SK-N-SH (cell line): ENCODE results near the gene PXT1. TPM values are rescaled to one million over a fixed set of nuclear protein-coding genes. Genes with fewer than 3 reads are reported as not detected.

ENCODE experiments used
- CTCF ChIA-PET: fragments of 300-600, 350-600 bp; formaldehyde crosslinking; extraction: SDS; loops from one replicate; lab custom pipeline; 2021; lab: Yijun Ruan, JAX
- POLR2A ChIA-PET: fragments of 350-600 bp; sonication (Branson Sonifier 250); formaldehyde crosslinking; extraction: SDS; loops from one replicate; lab custom pipeline; 2020; ENCODE audit warnings: antibody characterized with exemption, inconsistent platforms; lab: Yijun Ruan, JAX
- DNase-seq: peaks from one replicate; pipeline ENCODE4 v3.0.0; 2012
- H2AFZ ChIP-seq: fragments of 200-600 bp; sonication (generic); 2 replicates; pipeline ENCODE4 v1.8.1; 2016; ENCODE audit warnings: antibody characterized with exemption, mild to moderate bottlenecking, low read depth
- H3F3A ChIP-seq: fragments of 200-600 bp; sonication (generic); replicated peaks from 2 replicates; pipeline ENCODE3; 2016; ENCODE audit warnings: antibody characterized with exemption, mild to moderate bottlenecking; ENCODE audit not compliant: insufficient read depth
- H3K27ac ChIP-seq, 2 experiments: fragments of 200-500 bp in 1 of 2; fragments of 200-600 bp in 1 of 2; sonication (Bioruptor generic) in 1 of 2; sonication (generic), shearing (Covaris generic) in 1 of 2; 2 replicates each; pipeline versions ENCODE4 v1.5.1 to v1.6.1; 2014 to 2016; ENCODE audit warnings: low read depth in 2 of 2, inconsistent platforms in 1 of 2, low read length in 1 of 2, mild to moderate bottlenecking in 1 of 2, mixed read lengths in 1 of 2
- H3K27me3 ChIP-seq: fragments of 200-600 bp; sonication (generic), shearing (Covaris generic); 2 replicates; pipeline ENCODE4 v1.6.1; 2016; ENCODE audit warnings: mixed run types; ENCODE audit not compliant: insufficient read depth
- H3K36me3 ChIP-seq, 2 experiments: fragments of 200-500 bp in 1 of 2; fragments of 200-600 bp in 1 of 2; sonication (Bioruptor generic) in 1 of 2; sonication (generic) in 1 of 2; replicated peaks in 1 of 2; 2 replicates each; pipeline versions ENCODE3 to v1.5.1; 2014 to 2016; ENCODE audit warnings: low read length in 1 of 2, mild to moderate bottlenecking in 1 of 2; ENCODE audit not compliant: insufficient read depth in 2 of 2, control insufficient read depth in 1 of 2
- H3K4me1 ChIP-seq, 2 experiments: fragments of 200-500 bp in 1 of 2; fragments of 200-600 bp in 1 of 2; sonication (Bioruptor generic) in 1 of 2; sonication (generic), shearing (Covaris generic) in 1 of 2; 2 replicates each; pipeline versions ENCODE4 v1.5.1 to v1.6.1; 2014 to 2016; ENCODE audit warnings: low read depth in 1 of 2, low read length in 1 of 2, mixed run types in 1 of 2; ENCODE audit not compliant: insufficient read depth in 2 of 2, control insufficient read depth in 1 of 2
- H3K4me2 ChIP-seq: fragments of 200-600 bp; sonication (generic), shearing (Covaris generic); 2 replicates; pipeline ENCODE4 v1.6.1; 2017; ENCODE audit warnings: mixed run types
- H3K4me3 ChIP-seq, 2 experiments: fragments of 200-500 bp in 1 of 2; fragments of 200-600 bp in 1 of 2; sonication (Bioruptor generic) in 1 of 2; sonication (generic), shearing (Covaris generic) in 1 of 2; 2 replicates each; pipeline versions ENCODE4 v1.5.1 to v1.8.1; 2014 to 2016; ENCODE audit warnings: low read depth in 2 of 2, inconsistent platforms in 1 of 2, low read length in 1 of 2, mild to moderate bottlenecking in 1 of 2, mixed read lengths in 1 of 2, moderate library complexity in 1 of 2
- H3K79me2 ChIP-seq: fragments of 200-600 bp; sonication (generic); 2 replicates; pipeline ENCODE4 v1.8.1; 2017; ENCODE audit warnings: mild to moderate bottlenecking; ENCODE audit not compliant: insufficient read depth
- H3K9ac ChIP-seq: fragments of 200-600 bp; sonication (generic); 2 replicates; pipeline ENCODE4 v1.6.1; 2017; ENCODE audit warnings: mixed run types
- H3K9me2 ChIP-seq: fragments of 200-600 bp; sonication (generic); 2 replicates; pipeline ENCODE4 v1.6.1; 2017; ENCODE audit warnings: mixed run types
- H3K9me3 ChIP-seq: fragments of 200-600 bp; sonication (generic); 2 replicates; pipeline ENCODE4 v1.6.1; 2017; ENCODE audit warnings: mixed run types, mild to moderate bottlenecking, moderate library complexity
- H4K20me1 ChIP-seq: fragments of 200-600 bp; sonication (generic); 2 replicates; pipeline ENCODE4 v1.6.1; 2017; ENCODE audit warnings: mild to moderate bottlenecking, mixed run types; ENCODE audit not compliant: insufficient read depth
- CHD2 ChIP-seq: fragments of 150-350 bp; IDR thresholded peaks from 2 replicates; pipeline ENCODE4 v1.6.1; 2018; ENCODE audit warnings: low read length; ENCODE audit not compliant: partially characterized antibody
- ELF1 ChIP-seq: IDR thresholded peaks from 2 replicates; pipeline ENCODE4 v1.4.0; 2012
- EZH2phosphoT487 ChIP-seq: fragments of 200-600 bp; sonication (generic); IDR thresholded peaks from 2 replicates; pipeline ENCODE4 v1.6.1; 2017; ENCODE audit warnings: low read depth, mixed run types, mild to moderate bottlenecking, antibody characterized with exemption, moderate library complexity, borderline replicate concordance
- FOSL2 ChIP-seq: IDR thresholded peaks from 2 replicates; pipeline ENCODE4 v1.4.0; 2012; ENCODE audit warnings: low read depth, mild to moderate bottlenecking, moderate library complexity, borderline replicate concordance
- FOXM1 ChIP-seq: IDR thresholded peaks from 2 replicates; pipeline ENCODE4 v1.4.0; 2012; ENCODE audit warnings: low read depth, mild to moderate bottlenecking
- GABPA ChIP-seq: IDR thresholded peaks from 2 replicates; pipeline ENCODE4 v1.4.0; 2012; ENCODE audit warnings: low read depth, mild to moderate bottlenecking
- JUND ChIP-seq: IDR thresholded peaks from 2 replicates; pipeline ENCODE4 v1.4.0; 2012
- MEF2A ChIP-seq: IDR thresholded peaks from 2 replicates; pipeline ENCODE4 v1.4.0; 2012; ENCODE audit warnings: low read depth, borderline replicate concordance
- NRF1 ChIP-seq: IDR thresholded peaks from 2 replicates; pipeline ENCODE4 v1.6.1; 2012; ENCODE audit warnings: low read depth, mild to moderate bottlenecking, low read length
- POLR2AphosphoS5 ChIP-seq: IDR thresholded peaks from 2 replicates; pipeline ENCODE4 v1.6.1; 2012; ENCODE audit warnings: low read depth, low read length
- RAD21 ChIP-seq: IDR thresholded peaks from 2 replicates; pipeline ENCODE4 v1.6.1; 2012; ENCODE audit warnings: mild to moderate bottlenecking, low read length
- REST ChIP-seq: IDR thresholded peaks from 2 replicates; pipeline ENCODE4 v1.6.1; 2012; ENCODE audit warnings: mild to moderate bottlenecking, low read depth, low read length, moderate library complexity
- SMC3 ChIP-seq: IDR thresholded peaks from 2 replicates; pipeline ENCODE4 v1.6.1; 2012; ENCODE audit warnings: low read depth, low read length, improper control_type of control experiment
- TAF1 ChIP-seq: IDR thresholded peaks from 2 replicates; pipeline ENCODE4 v1.6.1; 2012; ENCODE audit warnings: low read depth, mild to moderate bottlenecking, low read length, moderate library complexity, borderline replicate concordance
- TCF12 ChIP-seq: IDR thresholded peaks from 2 replicates; pipeline ENCODE4 v1.4.0; 2012
- TEAD4 ChIP-seq: IDR thresholded peaks from 2 replicates; pipeline ENCODE4 v1.4.0; 2012; ENCODE audit warnings: mild to moderate bottlenecking, borderline replicate concordance; ENCODE audit not compliant: insufficient read depth
- USF1 ChIP-seq: IDR thresholded peaks from 2 replicates; pipeline ENCODE4 v1.4.0; 2012; ENCODE audit warnings: low read depth, borderline replicate concordance
- USF2 ChIP-seq: fragments of 150-350 bp; IDR thresholded peaks from 2 replicates; pipeline ENCODE4 v1.6.1; 2017; ENCODE audit warnings: antibody characterized with exemption, low read length, low read depth, borderline replicate concordance
- YY1 ChIP-seq: IDR thresholded peaks from 2 replicates; pipeline ENCODE4 v1.4.0; 2012; ENCODE audit warnings: low read depth, mild to moderate bottlenecking
- WGBS: methylation state at CpG from one replicate; pipeline ENCODE4 v1.1.6; 2017; ENCODE audit warnings: low lambda C conversion rate; 5-methylcytosine and 5-hydroxymethylcytosine counted together
- polyA plus RNA-seq, 3 experiments: library from polyadenylated mRNA; depleted of rRNA; stranded (reverse); fragments of >200 nt; gene quantifications; 2 replicates each; pipeline ENCODE4 v1.2.3, GENCODE V29; 2012

The PXT1 gene
- polyA plus RNA-seq, 1 of the 3 experiments (the other 2 are of a cell fraction), result not detected

GRCh38 chr6:36444470-36444869, 1.8 kb upstream of the PXT1 start:
- Histone ChIP-seq H3K79me2 (peaks cover 68% of the 10 kb centered on the region), H3K9me3 (no peaks in the 10 kb centered on the region), H4K20me1 (peaks cover 9% of the 10 kb centered on the region; the same call in 1 of the 2 replicates), H3K4me2 (peak overlapping the region; percentile 76), H3K4me3 (peak overlapping the region; percentile 72 to 95), H3K27ac (peak overlapping the region; percentile 89 to 91; a peak in 3 of 4 replicates), H3K36me3 (peaks cover 0 to 20% of the 10 kb centered on the region in 2 experiments), H3K9ac (peak overlapping the region; percentile 98), H3K9me2 (no peaks in the 10 kb centered on the region), H3K4me1 (peaks cover 17 to 23% of the 10 kb centered on the region in 2 experiments; a peak in 3 of 4 replicates), H2AFZ (no peak overlapping the region), H3K27me3 (no peaks in the 10 kb centered on the region), H3F3A (peaks cover 42% of the 10 kb centered on the region)
- DNase-seq, result no peak
- ChIA-PET CTCF (interaction anchor here (1.6 kb wide), 1 partner anchor 17 kb away, joined by 4 read pairs; no protein-coding TSS in a partner anchor), POLR2A (interaction anchor here (1.1 kb wide), 1 partner anchor 21 kb away, joined by 3 read pairs; no protein-coding TSS in a partner anchor)
- 62% methylated on average over 3 of the region's 3 CpGs for WGBS
- TF ChIP-seq MEF2A (no peak), EZH2phosphoT487 (no peak), FOXM1 (no peak), CHD2 (no peak), REST (no peak), POLR2AphosphoS5 (no peak), TCF12 (no peak), NRF1 (no peak), USF1 (no peak), GABPA (no peak), ELF1 (no peak), YY1 (no peak), RAD21 (no peak), JUND (no peak), USF2 (no peak), SMC3 (no peak), FOSL2 (no peak), TAF1 (no peak), TEAD4 (no peak)
- TF ChIP-seq, all 33 proteins: peak for 0
